A673 (cell line): ENCODE data around the gene DUSP8. TPM values are rescaled to one million over a fixed set of nuclear protein-coding genes. Genes with fewer than 3 reads are reported as not detected.
"Not testable (repeated sequence)": the region's sequence is repeated elsewhere in the genome, so short reads cannot be mapped to it uniquely, and the experiment has no call there.

Experiments
- BruUV-seq: library from RNA; stranded (reverse); fragments of 400-500 nt; replicated peaks from 2 replicates; lab custom pipeline; 2021; lab: Mats Ljungman, UMichigan
- CTCF ChIA-PET: fragments of 300-600 bp; sonication (Branson Sonifier 250); formaldehyde crosslinking; loops from one replicate; lab custom pipeline; 2022; ENCODE audit warnings: antibody characterized with exemption; lab: Charles Lee
- POLR2A ChIA-PET: fragments of 300-600 bp; sonication (Branson Sonifier 250); formaldehyde crosslinking; loops from one replicate; lab custom pipeline; 2022; ENCODE audit warnings: antibody characterized with exemption; ENCODE audit not compliant: low non-redundant PET; lab: Charles Lee
- DNase-seq: peaks from one replicate; pipeline ENCODE4 v3.0.0-alpha.2; 2015; ENCODE audit warnings: low spot score
- H3K27ac ChIP-seq: fragments of 200-600 bp; sonication (generic); 2 replicates; pipeline ENCODE4 v1.5.1; 2016; ENCODE audit warnings: mixed run types, low read depth, mild to moderate bottlenecking, mixed read lengths, antibody characterized with exemption, low read length; ENCODE audit not compliant: poor library complexity, severe bottlenecking
- H3K27me3 ChIP-seq: fragments of 200-600 bp; sonication (generic); replicated peaks from 2 replicates; pipeline ENCODE4 v1.6.1; 2017; ENCODE audit warnings: mixed run types, low read depth, mild to moderate bottlenecking, mixed read lengths, antibody characterized with exemption, low read length; ENCODE audit not compliant: insufficient read depth, poor library complexity
- H3K36me3 ChIP-seq: fragments of 200-600 bp; sonication (generic); 2 replicates; pipeline ENCODE4 v1.6.1; 2016; ENCODE audit warnings: mixed run types, mild to moderate bottlenecking, mixed read lengths, antibody characterized with exemption, low read length; ENCODE audit not compliant: insufficient read depth, poor library complexity, severe bottlenecking
- H3K4me1 ChIP-seq: fragments of 200-600 bp; sonication (generic); 2 replicates; pipeline ENCODE4 v1.6.1; 2017; ENCODE audit warnings: mixed run types, mild to moderate bottlenecking, mixed read lengths, antibody characterized with exemption, low read length; ENCODE audit not compliant: insufficient read depth, poor library complexity, severe bottlenecking
- H3K4me3 ChIP-seq: fragments of 200-600 bp; sonication (generic); 2 replicates; pipeline ENCODE4 v1.5.1; 2016; ENCODE audit warnings: low read depth, mixed run types, mild to moderate bottlenecking, mixed read lengths, low read length; ENCODE audit not compliant: poor library complexity, severe bottlenecking
- H3K9me3 ChIP-seq: fragments of 200-600 bp; sonication (generic); 2 replicates; pipeline ENCODE4 v1.6.1; 2016; ENCODE audit warnings: mixed run types, low read depth, mild to moderate bottlenecking, mixed read lengths, antibody characterized with exemption, low read length; ENCODE audit not compliant: poor library complexity, severe bottlenecking
- CTCF ChIP-seq: fragments of 300-800, 200-600 bp; sonication (generic); conservative IDR thresholded peaks from 2 replicates; pipeline ENCODE4 v1.5.1; 2017; ENCODE audit warnings: low read depth, mild to moderate bottlenecking, antibody characterized with exemption, low read length, moderate library complexity, mixed read lengths
- EZH2 ChIP-seq: fragments of 200-600 bp; sonication (generic); IDR thresholded peaks from 2 replicates; pipeline ENCODE4 v1.6.1; 2017; ENCODE audit warnings: borderline replicate concordance, low read depth, mild to moderate bottlenecking, mixed read lengths, antibody characterized with exemption, low read length; ENCODE audit not compliant: poor library complexity, severe bottlenecking
- intact Hi-C: fragments of 100-400 bp; cut with micrococcal nuclease; formaldehyde crosslinking; loops from one replicate; pipeline ENCODE4 v1.10.0; 2022; ENCODE audit not compliant: unreplicated experiment
- total RNA-seq: library from RNA; stranded (reverse); gene quantifications from 2 replicates; pipeline ENCODE4 v1.2.3, GENCODE V29; 2021

The DUSP8 gene
- total RNA-seq, 1 experiment from 2014 or later: 1.9 TPM

DNA sequence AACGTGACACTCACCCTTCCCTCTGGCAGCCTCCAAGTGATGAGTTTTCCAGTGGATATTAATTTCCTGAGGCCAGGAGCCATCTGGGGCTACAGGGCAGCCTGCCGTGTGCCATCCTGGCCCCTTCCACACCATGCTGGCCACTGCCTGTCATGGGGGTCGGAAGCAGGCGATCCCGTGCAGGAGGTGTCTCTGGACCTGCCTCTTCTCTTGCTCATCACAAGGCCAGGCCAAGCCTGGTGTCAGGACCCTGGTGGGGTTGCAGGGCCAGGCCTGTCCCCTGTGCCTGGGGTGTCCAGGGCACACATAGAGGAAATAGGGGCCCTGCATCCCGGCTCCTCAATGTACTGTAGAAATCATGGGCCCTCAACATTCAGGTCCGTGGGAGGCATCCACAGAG lies 32.6 kb upstream of the DUSP8 start:
- no peaks in the 10 kb centered on the region for H3K36me3 ChIP-seq
- intact Hi-C loops: no loop called here
- H3K27ac ChIP-seq: no peak overlapping the region
- peaks cover 12% of the 10 kb centered on the region for H3K27me3 ChIP-seq
- DNase-seq: no peak
- H3K4me1 ChIP-seq: no peaks in the 10 kb centered on the region
- H3K9me3 ChIP-seq: no peaks in the 10 kb centered on the region
- ChIA-PET POLR2A (no interaction called here), CTCF (no interaction called here)
- BruUV-seq: no TSS peak
- no peak overlapping the region for H3K4me3 ChIP-seq
- no peak for TF ChIP-seq CTCF
- no peak for TF ChIP-seq EZH2

DNA sequence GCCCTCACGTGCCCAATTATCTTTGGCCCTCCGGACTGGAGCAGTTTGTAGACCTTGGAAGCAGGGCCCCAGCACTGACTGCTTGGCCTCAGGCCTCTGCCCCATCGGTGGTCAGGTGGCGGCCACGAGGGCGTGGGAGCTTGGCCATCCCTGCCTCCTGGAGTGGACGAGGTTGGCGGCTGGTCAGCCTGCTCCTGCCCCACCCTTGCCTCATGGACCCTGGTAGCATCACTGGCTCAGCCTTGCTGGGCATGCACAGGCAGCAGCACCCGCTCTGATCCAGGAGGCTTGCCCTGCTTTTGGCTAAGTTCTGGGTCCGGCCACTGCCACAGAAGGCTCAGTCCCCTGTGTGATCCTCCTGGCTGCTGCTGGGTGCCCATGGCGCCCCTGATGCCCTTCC lies 32.1 kb upstream of the DUSP8 start:
- H3K36me3 ChIP-seq: no peaks in the 10 kb centered on the region
- no peak overlapping the region for H3K4me3 ChIP-seq
- H3K4me1 ChIP-seq: no peaks in the 10 kb centered on the region
- no peak overlapping the region for H3K27ac ChIP-seq
- no peak for DNase-seq
- peaks cover 16% of the 10 kb centered on the region for H3K27me3 ChIP-seq
- intact Hi-C loops: no loop called here
- ChIA-PET CTCF (no interaction called here), POLR2A (no interaction called here)
- H3K9me3 ChIP-seq: no peaks in the 10 kb centered on the region
- no TSS peak for BruUV-seq
- TF ChIP-seq CTCF: no peak
- no peak for TF ChIP-seq EZH2

DNA sequence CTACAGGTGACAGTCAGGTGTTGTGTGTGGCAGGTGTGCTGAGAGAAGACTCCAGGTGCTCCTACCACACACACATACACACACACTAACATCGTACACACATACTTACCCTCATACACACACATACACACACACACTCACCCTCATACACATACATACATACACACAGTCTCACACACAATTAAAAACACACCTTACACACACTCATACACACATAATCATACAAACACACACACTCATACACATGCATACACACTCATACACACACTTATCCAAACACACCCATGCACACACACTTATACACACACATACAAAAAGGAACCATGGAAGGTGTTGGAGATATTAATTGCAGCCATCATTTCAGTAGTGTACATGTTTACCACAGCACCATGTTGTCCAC lies 31.6 kb upstream of the DUSP8 start:
- Histone ChIP-seq H3K4me3 (no peak overlapping the region), H3K4me1 (no peaks in the 10 kb centered on the region), H3K27ac (no peak overlapping the region), H3K27me3 (peaks cover 15% of the 10 kb centered on the region), H3K36me3 (no peaks in the 10 kb centered on the region), H3K9me3 (no peaks in the 10 kb centered on the region)
- POLR2A ChIA-PET: no interaction called here
- TF ChIP-seq EZH2: no peak
- no peak for TF ChIP-seq CTCF
- BruUV-seq: no TSS peak
- DNase-seq: no peak
- intact Hi-C loops: no loop called here
- CTCF ChIA-PET: no interaction called here

- H3K9me3 ChIP-seq, H3K27ac ChIP-seq, H3K4me1 ChIP-seq, H3K4me3 ChIP-seq, intact Hi-C loops, DNase-seq, CTCF ChIA-PET, POLR2A ChIA-PET, BruUV-seq, H3K36me3 ChIP-seq: not testable (repeated sequence)
- H3K27me3 ChIP-seq: peaks cover 11% of the 10 kb centered on the region
These were observed 29.6 kb upstream of the DUSP8 start for GRCh38 chr11:1601663-1602062.
